Measurements from ENCODE around the gene PMPCA.
A peak's percentile ranks its signal among the peaks of the same experiment; 100 is the strongest.

Gene PMPCA

DNA sequence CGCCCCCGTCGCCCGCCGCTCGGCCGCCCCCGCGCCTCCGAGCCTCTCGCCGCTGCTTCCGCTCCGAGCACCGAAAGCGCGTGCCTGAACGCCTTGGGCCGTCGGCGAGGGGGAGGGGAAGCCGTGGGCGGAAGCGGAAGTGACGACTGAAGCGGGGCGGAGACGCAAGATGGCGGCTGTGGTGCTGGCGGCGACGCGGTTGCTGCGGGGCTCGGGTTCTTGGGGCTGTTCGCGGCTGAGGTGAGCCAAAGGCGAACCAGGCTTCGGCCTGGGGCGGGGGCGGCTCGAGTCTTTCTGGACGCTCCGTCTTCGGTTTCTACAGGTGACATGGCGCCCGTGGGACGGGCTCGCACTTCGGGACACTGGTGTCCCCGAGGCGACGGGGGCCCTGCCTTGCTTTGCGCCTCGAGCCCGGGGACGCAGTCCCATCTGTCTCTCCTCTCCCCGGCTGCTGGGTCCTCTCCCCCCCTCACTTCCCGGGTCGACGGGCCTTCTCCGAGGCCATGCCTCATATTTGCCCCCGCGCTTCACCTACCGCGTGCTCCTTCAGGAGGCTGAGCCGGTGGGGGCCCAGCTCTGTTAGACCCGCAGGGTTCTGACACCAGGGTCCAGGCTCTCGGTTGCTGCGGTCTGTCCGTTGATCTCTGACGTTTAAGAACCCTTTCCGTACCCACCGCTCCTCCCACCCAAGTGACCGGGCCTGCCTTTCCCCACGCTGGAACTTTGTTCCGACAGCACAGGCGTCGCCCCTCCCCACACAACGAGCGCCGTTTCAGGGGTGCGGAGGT is at the start of gene PMPCA, which contains the start of gene ENTR1:
Gene PMPCA, plus strand, starts transcription at position 159 of the 788 bp plus-strand sequence. Its CDS starts 11 bp downstream, at position 170.
Gene ENTR1, minus strand, starts transcription at position 115 of the 788 bp plus-strand sequence. CDS start 217 bp downstream, outside the sequence.
- peak; percentile 68 for DNase-seq

DNA sequence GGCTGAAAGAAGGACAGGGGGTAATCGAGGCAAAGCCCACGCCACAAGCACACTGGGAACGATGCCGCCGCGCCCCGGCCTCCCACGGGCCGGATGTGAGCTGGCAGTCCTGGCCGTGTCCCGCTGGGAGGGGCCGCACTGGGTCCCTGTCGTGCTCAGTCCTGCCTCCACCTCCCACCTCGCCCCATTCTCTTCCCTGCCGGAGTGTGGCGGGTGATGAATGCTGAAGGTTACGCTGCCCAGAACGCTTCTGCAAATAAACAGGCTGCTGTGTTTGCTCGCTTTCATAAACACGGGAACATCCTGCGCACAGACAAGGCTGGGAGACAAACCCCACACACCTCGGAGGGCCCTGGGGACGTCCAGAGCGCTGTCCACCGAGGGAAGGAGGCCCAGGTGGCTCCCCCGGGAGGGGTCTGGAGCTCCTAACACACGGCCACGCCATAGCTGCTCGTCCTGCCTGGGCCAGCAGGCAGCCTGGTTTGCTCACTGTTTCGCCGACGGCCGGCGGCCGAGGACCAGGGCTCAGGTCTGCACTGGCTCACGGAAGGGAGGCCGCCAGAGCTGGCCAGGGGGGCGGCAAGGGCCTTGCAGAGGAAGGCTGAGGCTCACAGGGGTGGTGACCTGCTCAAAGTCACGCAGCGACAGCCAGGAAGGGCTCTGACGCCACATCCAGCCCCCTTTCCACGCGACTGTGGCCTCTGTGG is 49.3 kb upstream of the PMPCA start:
- DNase-seq = no peak

DNA sequence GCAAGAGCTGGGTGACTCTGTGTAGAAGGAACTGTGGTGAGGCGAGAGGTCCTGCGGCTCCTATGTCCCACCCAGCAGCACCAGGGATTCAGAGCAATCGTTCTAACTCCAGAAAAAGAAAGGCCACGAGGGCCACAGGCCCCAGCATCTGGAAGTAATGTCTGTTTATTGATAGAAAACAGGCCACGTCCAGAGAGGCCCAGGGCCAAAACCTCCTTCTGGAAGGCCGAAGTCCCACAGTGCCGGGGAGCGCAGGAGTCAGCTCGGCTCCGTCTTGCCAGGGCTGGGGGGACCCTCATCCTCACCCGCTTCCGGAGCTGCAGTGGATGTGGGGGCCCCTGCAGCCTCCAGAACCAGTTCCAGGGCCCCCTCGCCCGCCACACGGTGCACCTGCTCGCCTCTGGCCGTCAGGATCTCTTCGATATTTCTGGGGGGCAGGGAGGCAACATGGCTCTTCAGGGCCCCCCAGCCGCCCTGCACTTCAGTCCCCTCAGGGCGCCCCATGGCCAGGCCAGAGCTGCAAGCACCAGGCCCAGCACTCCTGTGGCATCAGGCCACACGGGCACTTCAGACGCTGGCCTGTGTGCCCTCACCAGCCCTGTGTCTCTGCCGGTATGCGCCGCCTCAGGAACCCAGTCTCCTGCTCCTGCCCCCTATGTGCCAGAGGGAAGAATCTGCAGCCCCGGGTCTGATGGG is 48.6 kb upstream of the PMPCA start:
- DNase-seq = no peak

DNA sequence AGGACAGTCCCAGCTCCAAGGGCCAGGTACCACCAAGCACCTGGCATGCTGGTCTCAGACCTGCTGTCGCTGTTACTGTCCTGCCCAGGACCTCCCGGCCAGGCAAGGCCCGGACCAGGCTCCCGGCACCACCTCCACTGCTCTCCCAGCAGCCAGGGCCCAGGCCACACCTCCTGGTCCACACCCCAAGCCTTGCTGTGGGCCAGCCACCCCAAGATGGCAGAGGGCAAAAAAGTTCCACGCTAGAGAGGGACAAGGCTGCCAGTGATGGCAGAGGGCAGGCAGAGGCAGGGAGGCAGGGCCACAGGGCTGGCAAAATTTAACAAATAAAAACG is 48.0 kb upstream of the PMPCA start:
- no peak for DNase-seq

GRCh38 chr9:136363106-136363948 is 47.1 kb upstream of the PMPCA start, which contains the start of gene DNLZ:
DNLZ (minus strand) TSS chr9:136363744; CDS start chr9:136363714, 30 bp downstream.
- peak; percentile 65 to 76 for DNase-seq

DNA sequence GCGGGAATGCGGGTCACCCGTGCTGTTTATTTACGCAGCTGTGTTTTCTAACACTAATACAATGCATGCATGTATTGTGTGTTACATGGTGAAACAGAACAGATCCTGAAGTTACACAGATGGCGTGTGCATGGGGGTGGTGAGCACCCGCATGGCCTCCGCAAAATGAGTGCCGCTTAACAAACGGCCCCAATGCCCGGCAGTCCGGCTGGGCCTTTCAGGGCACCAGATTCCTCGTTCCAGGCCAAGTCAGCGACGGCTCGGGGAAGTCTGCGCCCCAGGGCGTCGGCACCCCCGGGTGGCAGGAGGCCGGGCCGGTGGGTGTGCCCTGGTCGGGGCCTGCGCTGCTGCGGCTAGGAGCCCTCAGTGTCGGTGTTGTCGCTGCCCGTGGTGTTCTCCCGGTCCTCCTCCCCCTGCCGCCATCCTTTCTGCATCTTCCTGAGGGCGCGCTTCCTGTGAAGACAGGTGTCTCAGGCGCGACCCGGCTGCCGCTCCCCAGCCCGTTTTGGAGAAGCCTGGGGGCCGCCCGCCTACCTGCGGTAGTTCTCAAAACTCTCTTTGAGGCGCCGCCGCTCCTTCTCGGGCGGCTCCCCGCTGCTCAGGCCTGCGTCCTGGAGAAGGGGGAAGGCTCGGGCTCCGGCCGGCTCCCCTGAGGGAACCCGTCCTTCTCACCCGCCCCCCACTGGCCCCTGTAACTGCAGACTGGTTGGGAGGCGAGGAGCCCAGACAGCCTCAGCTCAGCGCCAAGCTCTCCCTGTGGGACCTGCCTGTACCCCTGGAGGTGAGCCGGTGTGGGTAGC is 46.3 kb upstream of the PMPCA start:
- no peak for DNase-seq

GRCh38 chr9:136364942-136365774 is 45.3 kb upstream of the PMPCA start:
- no peak for DNase-seq

DNA sequence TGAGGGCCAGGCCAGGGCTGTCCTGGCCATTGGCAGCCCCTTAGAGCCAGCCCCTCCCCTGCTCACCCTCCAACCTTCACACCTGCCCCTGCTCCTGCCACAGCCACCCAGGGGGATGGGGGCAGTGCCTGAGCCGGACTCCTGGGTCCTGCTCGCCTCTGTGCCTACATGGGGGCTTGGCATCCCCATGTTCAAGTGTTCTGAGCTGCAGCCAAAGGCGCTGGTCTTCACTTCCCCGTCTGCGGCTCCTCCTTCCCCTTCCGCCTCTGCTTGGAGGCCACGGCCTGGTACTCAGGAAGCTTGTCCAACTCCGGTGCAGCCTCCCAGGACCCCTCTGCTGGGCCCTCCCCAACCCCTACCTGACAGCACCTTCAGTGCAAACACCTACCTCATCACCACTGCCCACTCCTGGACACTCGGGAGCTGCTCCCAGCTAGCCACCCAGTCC is 44.7 kb upstream of the PMPCA start:
- no peak for DNase-seq

DNA sequence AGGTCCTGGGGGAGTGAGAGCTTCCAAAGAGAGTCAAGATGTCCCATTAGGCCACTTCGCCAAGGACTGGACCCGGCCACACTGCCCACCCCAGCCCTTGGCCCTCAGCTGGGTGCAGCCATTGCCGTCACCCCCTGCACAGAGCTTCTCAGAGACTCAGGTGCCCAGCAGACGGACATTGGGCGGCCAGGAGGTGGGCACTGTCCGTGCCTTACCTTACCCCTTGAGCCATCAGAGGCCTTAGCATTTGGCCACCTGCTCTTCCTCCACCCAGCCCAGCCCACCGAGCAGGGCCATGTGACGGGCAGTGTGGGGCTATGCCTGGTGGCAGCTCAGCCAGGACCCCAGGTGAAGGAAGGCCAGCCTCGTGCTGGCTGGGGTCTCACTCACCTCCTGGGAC is 43.6 kb upstream of the PMPCA start:
- DNase-seq = no peak

DNA sequence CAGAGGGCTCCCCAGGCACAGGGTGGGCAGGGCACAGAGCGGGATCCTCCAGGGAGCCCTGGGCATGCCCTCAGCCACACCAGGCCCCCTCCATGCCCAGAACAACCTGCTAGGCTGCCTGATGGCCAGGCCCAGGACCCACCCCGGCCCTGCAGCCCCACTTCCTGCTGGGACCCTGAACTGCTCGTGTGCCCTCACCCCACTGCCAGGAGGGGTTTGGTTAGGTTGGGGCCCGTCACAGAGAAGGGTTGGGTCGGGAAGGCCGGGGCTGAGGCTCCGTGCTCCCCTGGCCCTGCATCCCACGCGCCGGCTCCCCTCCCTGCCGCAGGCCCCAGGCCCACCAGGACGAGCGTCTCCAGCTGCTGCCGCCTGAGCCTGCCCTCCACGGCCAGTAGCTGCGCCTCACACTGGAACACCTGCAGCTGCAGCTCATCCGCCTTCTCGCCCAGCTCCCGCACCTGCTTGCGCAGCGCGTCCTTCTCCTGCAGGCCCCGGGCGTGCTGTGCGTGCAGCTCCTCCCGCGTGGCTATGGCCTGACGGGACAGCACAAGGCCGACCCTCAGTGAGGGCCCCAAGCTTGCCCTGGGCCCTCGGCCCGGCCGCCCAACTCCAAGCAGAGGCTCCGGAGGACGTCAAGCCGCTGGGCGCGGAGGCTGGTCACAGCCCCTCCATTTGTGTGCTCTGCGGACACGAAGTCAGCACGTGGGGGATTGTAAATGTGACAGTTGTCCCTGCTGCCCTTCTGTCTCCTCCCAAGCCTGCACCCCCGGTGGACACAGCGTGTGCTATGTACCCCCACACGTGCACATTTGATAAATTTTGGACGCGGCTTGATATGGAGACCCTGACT is 42.9 kb upstream of the PMPCA start:
- DNase-seq = no peak

DNA sequence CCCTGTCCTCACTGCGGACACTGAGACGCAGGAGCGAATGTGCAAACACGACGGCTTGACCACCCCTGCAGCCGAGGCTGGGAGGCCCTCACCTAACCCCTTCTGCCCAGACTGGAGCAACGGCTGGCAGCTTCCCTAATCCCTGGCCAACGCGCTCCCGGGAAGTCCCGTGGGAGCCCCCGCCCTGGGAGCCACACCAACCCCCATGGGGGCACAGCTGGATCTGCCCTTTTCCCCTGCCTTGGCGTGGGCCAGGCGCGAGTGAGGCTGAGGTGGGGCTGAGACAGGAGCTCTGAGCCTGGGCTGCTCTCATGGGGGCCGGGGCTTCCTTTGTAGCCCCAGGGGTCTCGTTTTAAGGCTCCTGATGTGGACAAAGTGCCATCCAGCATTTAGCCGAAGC is 42.3 kb upstream of the PMPCA start:
- DNase-seq = no peak

DNA sequence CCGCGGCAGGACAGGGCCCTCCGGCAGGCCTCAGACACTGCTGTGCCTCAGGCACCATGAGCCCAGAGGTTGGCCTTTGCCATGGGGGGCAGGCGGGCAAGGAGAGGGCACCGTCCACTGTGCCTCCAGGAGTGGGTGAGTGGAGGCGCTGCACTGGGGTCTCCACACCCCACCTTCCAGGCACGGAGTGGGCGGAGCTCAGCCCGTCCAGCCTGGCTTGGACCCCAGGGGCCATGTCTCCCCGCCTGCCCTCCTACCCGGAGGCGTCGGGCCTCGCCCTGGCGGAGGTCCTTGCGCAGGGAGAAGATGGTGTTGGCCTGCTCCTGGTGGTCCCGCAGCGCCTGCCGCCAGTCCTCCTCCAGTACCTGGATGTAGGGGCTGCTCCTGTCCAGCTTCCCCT is 40.4 kb upstream of the PMPCA start:
- no peak for DNase-seq

- no peak for DNase-seq
These were observed 39.5 kb upstream of the PMPCA start for GRCh38 chr9:136370687-136371532.

DNA sequence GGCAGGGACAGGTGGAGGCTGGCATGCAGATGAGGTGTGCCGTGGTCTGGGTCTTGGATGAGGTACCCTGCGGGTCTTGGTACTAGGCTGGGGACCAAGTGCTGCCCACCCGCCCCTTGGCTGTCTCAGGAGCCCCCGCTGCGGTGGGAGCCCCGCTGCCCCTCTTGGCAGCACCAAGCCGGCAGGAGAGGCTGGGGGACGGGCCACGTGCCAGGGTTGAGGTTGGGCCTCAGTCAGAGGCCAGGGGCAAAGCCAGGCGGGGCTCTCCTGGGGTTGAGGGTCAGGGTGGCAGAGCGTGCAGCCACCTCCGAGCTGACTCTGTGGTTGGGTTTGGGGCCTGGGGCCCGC is 39.0 kb upstream of the PMPCA start:
- no peak for DNase-seq

- DNase-seq = no peak
These were observed 38.5 kb upstream of the PMPCA start for GRCh38 chr9:136372006-136372405.

- peak; percentile 85 to 86 for DNase-seq
These were observed 37.7 kb upstream of the PMPCA start for GRCh38 chr9:136372561-136373299.

DNA sequence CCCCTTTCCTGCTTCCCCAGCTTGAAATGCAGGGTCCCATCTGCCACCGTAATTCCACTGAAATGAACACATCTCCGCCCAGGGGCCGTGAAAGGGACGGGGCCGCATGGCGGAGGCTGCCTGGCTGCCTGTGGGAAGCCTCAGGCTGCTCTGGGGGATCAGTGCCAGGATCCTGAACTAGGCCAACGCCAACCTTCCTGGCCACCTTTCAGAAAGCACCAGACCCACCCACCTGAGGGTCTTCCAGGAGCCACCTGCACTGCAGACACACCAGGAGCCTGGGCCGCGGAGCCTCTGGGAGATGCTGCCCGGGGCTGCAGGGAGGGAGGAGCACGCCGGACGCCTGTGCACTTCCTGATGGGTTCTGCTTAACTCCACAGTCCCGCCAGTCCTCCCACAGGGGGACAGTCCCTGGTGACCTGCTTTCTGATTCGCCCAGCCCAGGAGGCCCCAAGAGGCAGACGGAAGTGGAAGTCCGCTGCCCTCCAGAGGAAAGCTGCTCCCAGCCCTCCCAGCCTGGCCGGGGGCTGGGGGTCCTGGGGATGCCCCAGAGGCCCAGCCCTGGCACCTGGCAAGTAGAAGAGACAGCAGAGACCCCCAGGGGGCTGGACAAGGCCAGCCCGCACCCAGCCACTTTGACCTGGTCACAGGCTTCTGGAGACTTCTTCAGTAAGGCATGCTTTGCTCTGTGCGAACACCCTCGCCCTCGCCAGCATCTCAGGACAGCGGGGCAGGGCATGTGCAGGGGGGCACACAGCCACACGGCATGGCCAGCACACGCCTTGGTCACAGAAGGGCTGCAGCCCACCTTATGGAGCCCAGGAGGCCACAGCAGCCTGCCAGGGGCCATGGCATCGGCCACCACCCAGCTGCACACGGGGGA is 36.9 kb upstream of the PMPCA start, which contains the start of gene CARD9:
Gene CARD9, minus strand, starts transcription at position 370 of the 883 bp plus-strand sequence. CDS start 1,591 bp downstream, outside the sequence.
- no peak for DNase-seq
